Measurements from ENCODE around the gene MAFB. TPM values are rescaled to one million over a fixed set of nuclear protein-coding genes. Genes with fewer than 3 reads are reported as not detected.

Gene MAFB
- polyA plus RNA-seq, 5 donors, result 8.7 to 14.4 (median 11.2) TPM

DNA sequence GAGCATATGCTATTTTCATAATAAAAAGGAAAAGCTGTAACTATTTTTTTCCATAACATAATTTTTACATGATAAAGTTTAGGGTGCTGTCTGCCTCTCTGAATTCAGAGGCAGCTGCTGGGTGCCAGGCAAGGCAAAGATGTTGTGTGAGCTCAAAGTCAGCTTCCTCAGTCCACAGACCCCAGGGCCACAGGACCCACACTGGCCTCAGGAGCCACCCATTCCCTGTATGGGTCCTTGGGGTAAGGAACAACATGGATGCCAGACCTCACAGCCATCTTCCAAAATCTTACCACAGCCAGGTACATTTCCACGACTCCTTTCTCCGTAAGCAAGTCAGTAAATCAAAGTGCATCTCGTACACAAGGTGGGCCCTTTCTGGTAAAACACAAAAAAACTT, 16.4 kb upstream of the MAFB start:
- no peak for DNase-seq

- DNase-seq, result no peak
These were observed 15.8 kb upstream of the MAFB start for GRCh38 chr20:40704828-40705227.

DNA sequence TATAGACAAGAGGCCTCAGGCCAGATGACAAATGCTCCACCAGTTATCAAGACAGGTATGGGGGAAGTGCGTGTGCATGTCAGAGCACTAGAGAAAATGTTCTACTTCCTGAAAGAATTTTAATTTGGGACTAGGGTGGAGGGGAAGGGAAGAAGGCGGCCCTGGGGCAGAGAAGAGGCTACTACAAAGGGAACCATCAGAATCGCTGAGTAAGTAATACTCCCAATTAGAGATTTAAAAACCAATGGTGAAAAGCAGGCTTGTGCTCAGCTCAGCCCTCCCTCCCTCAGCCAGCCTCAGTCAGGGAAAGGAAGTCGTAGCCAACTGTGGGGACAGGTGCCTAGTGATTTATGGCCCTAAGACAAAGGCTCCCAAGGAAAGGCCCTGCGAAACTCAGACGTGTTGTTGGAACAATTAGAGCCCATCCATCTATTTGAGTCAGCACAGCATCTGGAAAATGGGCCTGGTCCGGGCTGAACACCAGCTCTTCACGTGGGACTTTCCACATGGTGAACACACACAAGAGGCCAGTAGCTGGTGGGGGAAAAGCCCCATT, 15.0 kb upstream of the MAFB start:
- no peak for DNase-seq

DNA sequence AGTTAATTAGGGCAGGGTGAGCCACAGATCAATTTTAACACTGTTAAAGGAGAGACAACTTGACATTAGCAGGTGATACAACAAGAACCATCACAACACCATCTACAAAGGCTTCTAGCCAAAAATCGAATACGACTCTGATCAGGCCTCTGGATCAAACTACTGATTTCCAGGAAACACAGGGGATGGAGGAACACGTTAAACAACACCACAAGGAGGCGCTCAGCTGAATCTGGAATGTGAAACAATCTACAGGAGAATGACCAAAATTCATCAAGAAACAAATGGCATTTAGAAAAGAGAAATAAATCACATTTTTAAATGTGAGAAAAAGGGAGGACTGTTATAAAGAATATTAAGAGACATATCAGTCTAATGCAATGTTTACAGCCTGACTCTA, 13.5 kb upstream of the MAFB start:
- no peak for DNase-seq

DNA sequence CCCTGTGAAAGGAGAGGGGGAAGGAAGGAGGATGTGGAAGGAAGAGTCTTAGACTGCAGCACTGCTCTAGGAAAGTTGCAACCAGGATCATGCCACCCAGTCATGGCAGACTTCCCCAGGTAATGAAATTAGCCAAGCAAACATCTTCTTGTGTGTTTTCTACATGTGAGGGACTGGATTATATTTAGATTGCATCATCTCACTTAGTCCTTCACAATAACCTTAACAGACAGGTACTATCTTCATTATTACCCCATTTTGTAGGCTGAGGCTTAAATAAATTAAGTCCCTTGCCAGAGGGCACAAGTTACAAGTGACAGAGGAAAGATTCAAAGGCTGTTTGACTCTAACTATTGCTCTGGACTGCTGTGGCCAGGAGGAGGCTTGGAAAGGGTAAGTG, 9.7 kb upstream of the MAFB start:
- no peak for DNase-seq

DNA sequence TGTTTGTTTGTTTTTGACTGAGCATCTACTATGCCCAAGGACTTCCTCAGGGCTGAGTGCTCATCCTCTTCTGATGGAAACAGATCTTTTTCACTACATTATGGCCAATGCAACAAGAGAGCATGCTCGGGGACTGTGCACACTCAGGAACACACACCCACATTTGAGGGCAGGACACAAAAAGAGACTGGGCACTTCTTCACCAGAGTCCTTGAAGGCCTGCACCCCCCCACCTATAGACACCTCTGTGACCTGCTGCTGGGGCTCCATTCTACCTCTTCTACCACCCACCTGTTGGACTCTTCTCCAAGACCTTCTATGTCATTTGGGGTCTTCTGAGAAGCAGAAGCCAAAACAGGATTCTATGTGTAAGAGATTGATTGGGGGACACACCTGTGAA, 9.2 kb upstream of the MAFB start:
- no peak for DNase-seq

DNA sequence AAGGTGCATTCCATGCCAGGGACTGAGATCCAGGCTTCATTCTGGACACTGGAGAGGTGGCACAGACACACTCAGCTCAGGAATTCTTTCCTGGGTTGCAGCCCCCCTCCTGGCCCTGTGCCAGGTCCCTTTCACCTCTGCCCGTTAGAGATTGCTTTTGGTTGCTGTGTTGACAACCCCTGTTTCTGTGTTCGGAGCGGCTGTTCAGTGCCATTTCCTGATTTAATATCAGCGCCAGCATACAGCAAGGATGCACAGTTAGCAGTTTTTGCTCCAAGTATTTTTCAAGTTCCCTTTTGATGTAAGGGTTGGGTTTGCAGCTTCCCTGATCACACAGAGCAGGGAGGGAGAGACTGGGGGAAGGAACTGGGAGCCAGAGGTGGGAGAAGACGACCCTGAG, 8.5 kb upstream of the MAFB start:
- no peak for DNase-seq

GRCh38 chr20:40695214-40695613, 6.2 kb upstream of the MAFB start:
- no peak for DNase-seq

- no peak for DNase-seq
These were observed 5.2 kb upstream of the MAFB start for GRCh38 chr20:40694246-40694645.

DNA sequence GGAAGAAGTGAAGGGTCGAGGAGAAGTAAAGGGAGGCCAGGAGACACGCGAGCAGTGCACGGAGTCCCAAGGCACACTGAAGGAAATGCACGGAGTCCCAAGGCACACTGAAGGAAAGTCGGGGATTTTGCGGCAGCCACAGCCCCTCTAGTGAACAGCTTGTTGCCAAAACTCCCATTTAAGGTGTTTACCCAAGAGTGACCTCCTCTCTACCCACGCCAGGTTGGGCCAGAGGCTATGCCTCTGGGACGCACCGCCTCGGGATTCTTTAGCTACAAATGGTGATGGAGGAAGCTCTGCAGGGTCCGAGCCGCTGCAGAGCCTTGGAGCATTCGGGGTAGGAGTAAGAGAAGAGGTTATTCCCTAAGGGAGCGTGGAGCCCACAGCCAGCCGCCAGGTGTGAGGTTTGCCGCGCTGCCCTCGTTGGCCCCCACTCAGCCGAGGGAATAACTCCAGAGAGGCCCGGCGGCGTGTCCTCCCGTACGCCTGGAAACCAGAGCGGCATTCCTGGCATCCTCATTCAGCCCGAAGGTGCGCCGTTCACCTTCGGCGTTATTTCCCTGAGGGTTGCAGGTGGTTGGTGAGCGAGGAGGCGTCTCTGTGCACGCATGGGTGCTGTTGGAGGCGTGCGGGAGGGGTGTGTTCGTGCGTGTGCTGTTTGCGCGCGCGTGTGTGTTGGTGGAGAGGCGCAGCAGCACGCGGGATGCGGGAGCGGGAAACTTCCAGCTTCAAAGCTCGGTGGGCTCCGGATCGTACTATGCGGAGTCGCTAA, 3.4 kb upstream of the MAFB start:
- DNase-seq, result no peak

- DNase-seq, result no peak
These were observed 2.7 kb upstream of the MAFB start for GRCh38 chr20:40691566-40692239.

DNA sequence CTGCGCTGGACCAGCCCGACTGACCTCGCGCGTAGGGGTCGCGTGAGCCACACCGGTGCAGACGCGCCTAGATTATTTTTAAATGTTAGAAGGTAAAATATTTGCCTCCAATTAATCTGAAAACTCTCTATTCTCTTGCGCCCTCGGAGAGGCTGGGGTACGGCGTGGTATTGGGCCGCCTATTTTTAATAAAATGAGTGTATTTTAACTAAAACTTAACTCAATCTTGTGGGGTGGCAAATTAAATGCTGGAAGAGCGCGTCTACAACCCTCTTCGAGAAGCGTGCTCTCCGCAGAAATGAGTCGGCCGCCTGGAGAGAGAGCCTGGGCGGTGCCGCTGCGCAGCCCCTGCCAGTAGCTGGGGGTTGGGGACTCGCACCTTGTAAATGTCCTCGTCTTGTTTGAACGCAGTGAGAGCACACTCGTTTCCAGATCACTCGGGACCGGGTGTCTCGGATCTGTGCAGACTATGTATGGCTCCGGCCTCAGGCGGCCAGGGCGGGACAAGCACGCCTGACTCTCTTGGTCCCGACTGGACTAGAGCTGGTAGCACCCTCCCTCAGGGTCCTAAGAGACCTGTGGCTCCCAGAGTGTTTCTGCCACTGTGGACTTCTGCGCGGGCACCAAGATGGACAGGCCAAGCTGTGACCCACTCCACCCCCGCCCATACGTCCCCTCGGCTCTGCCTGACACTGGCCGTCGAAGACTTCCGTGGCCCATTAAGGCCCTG, 2.0 kb upstream of the MAFB start:
- no peak for DNase-seq

DNA sequence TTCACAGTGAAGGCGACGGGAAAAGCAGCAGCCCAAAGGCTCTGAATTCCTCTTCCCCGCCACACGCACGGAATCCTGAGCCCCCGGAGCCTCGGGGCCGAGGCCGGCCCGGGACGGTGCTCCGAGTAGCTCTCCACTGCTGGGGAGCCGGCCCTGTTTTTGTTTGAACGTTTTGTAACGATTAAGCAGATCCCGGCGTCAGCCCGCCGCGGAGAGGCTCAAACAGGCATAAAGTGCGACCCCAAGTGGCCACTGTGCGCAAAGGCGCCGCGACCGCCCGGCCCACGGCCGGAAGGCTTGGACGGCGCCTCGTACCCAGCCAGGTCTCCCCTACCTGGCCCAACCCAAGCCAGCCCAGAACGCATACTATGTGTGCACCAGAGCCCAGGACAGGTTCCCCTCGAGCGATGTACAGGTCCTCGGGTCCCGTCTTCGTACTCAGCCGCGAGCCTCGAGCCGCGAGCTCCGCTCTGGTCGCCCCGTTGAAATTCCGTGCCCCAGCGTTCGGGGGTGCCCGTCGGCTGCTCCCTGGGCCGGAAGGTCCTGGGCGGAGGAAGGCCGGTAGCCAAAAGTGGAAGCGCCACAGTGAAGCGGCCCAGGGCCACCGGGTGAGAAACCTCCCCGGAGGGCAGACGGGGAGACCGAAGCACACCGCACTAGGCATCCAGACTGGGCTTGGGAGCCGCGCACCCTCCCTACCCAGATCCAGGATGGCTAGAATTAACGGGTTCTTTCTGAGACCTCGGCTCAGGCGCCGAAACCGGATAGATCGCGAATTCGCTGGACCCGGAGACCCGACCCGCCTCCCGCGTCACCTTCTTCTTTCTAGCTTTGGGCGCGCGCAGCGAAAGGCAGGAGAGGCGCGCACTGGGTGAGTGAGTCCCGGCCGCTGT, 1.2 kb upstream of the MAFB start:
- peak; percentile 89 to 90 for DNase-seq

- peak in 1 of 2 donors; percentile 58 for DNase-seq
These were observed 622 bp downstream of the MAFB start for GRCh38 chr20:40688129-40689099.

GRCh38 chr20:40687384-40688128, 1.5 kb downstream of the MAFB start:
- peak; percentile 67 for DNase-seq

DNA sequence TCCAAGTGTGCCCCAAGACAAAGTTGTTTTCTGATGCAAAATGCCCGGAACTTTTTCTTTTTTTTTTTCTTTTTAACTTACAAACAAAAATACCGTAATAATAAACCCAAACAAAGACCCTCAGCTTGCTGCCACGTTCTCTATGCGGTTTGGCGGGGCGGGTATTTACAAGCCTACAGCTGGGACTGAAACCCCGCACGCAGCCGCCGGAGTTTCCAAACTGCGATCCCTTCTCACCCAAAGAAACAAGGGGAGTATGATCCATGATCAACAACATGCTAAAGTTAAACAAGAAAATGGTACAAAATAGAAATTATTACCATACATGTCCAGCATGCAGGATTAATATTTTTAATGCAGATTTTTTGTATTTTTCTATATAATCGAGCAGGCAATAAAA, 2.1 kb downstream of the MAFB start:
- no peak for DNase-seq

- DNase-seq, result no peak
These were observed 2.6 kb downstream of the MAFB start for GRCh38 chr20:40686434-40686882.

DNA sequence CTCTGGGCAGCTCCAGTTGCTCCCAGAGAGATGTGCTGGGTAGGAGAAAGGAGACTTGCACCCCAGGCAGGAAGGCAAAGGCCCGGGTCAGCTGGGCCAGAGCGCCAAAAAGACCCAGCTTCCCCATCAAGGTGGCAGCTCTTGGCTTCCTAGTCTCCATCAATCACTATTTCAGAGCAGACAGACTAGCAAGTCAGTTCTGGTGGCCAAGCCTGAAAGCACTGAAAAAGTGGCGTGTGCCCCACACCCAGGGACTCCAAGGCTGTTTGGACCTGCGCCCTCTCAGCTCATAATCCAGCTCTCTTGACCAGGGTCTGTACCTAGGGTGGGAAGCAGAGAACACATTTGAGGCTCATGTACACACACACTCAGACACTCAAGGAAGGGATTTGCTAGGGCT, 3.7 kb downstream of the MAFB start:
- no peak for DNase-seq

- DNase-seq, result no peak
These were observed 5.2 kb downstream of the MAFB start for GRCh38 chr20:40683894-40684268.
